Measurements from ENCODE around the gene HSH2D. TPM values are rescaled to one million over a fixed set of nuclear protein-coding genes. Genes with fewer than 3 reads are reported as not detected.
A peak's percentile ranks its signal among the peaks of the same experiment; 100 is the strongest.

The HSH2D gene
- total and polyA plus RNA-seq, 2 of the 13 experiments (the other 11 are each of a cell fraction or from before 2014, with no cell fraction given), result 0.69 to 3.2 TPM

DNA sequence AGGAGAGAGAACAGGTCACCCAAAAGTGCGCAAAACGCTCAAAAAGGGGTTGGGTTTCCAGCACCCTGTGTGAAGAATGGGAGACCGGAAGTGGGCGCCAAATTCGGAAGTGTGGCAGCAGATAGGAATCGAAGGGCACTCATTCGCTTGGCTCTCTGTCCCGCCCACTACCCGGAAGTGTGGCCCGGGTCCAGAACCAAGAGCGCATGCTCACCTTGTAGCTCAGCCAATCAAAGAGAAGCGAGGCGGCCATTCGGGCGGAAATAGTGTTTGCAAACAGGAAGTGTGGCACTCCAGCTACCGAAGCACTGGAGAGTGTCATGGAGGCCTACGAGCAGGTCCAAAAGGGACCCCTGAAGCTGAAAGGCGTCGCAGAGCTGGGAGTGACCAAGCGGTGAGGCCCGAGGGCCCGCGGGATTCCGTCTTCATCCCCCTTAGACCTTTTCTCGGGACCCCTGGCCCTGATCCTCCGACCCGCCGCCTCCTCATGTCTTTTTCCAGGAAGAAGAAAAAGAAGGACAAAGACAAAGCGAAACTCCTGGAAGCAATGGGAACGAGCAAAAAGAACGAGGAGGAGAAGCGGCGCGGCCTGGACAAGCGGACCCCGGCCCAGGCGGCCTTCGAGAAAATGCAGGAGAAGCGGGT lies 41.8 kb downstream of the HSH2D start, which contains the start of gene FAM32A (continued):
- TF ChIP-seq, protein P1, sequence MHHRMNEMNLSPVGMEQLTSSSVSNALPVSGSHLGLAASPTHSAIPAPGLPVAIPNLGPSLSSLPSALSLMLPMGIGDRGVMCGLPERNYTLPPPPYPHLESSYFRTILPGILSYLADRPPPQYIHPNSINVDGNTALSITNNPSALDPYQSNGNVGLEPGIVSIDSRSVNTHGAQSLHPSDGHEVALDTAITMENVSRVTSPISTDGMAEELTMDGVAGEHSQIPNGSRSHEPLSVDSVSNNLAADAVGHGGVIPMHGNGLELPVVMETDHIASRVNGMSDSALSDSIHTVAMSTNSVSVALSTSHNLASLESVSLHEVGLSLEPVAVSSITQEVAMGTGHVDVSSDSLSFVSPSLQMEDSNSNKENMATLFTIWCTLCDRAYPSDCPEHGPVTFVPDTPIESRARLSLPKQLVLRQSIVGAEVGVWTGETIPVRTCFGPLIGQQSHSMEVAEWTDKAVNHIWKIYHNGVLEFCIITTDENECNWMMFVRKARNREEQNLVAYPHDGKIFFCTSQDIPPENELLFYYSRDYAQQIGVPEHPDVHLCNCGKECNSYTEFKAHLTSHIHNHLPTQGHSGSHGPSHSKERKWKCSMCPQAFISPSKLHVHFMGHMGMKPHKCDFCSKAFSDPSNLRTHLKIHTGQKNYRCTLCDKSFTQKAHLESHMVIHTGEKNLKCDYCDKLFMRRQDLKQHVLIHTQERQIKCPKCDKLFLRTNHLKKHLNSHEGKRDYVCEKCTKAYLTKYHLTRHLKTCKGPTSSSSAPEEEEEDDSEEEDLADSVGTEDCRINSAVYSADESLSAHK (CRISPR knock-in tag; IDR thresholded peaks at IDR 0.05; ENCODE audit: borderline replicate concordance), result no peak
- TF ChIP-seq HIVEP1 (CRISPR knock-in tag; IDR thresholded peaks at IDR 0.05) (0 out of 2 replicates have a peak, but pooled peaks have one; percentile 14), HDAC2 (CRISPR knock-in tag; IDR thresholded peaks at IDR 0.05) (peak; percentile 25; the same call in 1 of the 2 replicates), NR2F1 (CRISPR knock-in tag; IDR thresholded peaks at IDR 0.05) (no peak), ZNF101 (CRISPR knock-in tag; IDR thresholded peaks at IDR 0.05; ENCODE audit: borderline replicate concordance, low read depth) (no peak), CC2D1A (CRISPR knock-in tag; IDR thresholded peaks at IDR 0.05) (no peak), POLR2AphosphoS2 (IDR thresholded peaks at IDR 0.05; ENCODE audit: low read depth, low read length) (no peak), SALL1 (CRISPR knock-in tag; IDR thresholded peaks at IDR 0.05) (peak; percentile 30; the same call in 1 of the 2 replicates), MLLT10 (CRISPR knock-in tag; IDR thresholded peaks at IDR 0.05) (no peak), SP140L (CRISPR knock-in tag; IDR thresholded peaks at IDR 0.05; ENCODE audit: borderline replicate concordance) (no peak)
- TF ChIP-seq, protein P2, sequence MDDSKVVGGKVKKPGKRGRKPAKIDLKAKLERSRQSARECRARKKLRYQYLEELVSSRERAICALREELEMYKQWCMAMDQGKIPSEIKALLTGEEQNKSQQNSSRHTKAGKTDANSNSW (CRISPR knock-in tag; IDR thresholded peaks at IDR 0.05; ENCODE audit: borderline replicate concordance), result no peak
- TF ChIP-seq, protein P3, sequence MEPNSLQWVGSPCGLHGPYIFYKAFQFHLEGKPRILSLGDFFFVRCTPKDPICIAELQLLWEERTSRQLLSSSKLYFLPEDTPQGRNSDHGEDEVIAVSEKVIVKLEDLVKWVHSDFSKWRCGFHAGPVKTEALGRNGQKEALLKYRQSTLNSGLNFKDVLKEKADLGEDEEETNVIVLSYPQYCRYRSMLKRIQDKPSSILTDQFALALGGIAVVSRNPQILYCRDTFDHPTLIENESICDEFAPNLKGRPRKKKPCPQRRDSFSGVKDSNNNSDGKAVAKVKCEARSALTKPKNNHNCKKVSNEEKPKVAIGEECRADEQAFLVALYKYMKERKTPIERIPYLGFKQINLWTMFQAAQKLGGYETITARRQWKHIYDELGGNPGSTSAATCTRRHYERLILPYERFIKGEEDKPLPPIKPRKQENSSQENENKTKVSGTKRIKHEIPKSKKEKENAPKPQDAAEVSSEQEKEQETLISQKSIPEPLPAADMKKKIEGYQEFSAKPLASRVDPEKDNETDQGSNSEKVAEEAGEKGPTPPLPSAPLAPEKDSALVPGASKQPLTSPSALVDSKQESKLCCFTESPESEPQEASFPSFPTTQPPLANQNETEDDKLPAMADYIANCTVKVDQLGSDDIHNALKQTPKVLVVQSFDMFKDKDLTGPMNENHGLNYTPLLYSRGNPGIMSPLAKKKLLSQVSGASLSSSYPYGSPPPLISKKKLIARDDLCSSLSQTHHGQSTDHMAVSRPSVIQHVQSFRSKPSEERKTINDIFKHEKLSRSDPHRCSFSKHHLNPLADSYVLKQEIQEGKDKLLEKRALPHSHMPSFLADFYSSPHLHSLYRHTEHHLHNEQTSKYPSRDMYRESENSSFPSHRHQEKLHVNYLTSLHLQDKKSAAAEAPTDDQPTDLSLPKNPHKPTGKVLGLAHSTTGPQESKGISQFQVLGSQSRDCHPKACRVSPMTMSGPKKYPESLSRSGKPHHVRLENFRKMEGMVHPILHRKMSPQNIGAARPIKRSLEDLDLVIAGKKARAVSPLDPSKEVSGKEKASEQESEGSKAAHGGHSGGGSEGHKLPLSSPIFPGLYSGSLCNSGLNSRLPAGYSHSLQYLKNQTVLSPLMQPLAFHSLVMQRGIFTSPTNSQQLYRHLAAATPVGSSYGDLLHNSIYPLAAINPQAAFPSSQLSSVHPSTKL (CRISPR knock-in tag; IDR thresholded peaks at IDR 0.05), result no peak
- TF ChIP-seq, protein P4, sequence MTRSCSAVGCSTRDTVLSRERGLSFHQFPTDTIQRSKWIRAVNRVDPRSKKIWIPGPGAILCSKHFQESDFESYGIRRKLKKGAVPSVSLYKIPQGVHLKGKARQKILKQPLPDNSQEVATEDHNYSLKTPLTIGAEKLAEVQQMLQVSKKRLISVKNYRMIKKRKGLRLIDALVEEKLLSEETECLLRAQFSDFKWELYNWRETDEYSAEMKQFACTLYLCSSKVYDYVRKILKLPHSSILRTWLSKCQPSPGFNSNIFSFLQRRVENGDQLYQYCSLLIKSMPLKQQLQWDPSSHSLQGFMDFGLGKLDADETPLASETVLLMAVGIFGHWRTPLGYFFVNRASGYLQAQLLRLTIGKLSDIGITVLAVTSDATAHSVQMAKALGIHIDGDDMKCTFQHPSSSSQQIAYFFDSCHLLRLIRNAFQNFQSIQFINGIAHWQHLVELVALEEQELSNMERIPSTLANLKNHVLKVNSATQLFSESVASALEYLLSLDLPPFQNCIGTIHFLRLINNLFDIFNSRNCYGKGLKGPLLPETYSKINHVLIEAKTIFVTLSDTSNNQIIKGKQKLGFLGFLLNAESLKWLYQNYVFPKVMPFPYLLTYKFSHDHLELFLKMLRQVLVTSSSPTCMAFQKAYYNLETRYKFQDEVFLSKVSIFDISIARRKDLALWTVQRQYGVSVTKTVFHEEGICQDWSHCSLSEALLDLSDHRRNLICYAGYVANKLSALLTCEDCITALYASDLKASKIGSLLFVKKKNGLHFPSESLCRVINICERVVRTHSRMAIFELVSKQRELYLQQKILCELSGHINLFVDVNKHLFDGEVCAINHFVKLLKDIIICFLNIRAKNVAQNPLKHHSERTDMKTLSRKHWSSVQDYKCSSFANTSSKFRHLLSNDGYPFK (CRISPR knock-in tag; IDR thresholded peaks at IDR 0.05; ENCODE audit: borderline replicate concordance), result peak; percentile 94
